Endothelial cell of umbilical vein (primary cell): Measurements from ENCODE around the gene MS4A2.

Source experiments
- CTCF ChIP-seq, 2 donors: IDR thresholded peaks; 1 replicate in 1 of 2; 2 replicates in 1 of 2; pipeline ENCODE4 v1.5.1; 2011; ENCODE audit warnings: low read length in 2 of 2, mild to moderate bottlenecking in 2 of 2, moderate library complexity in 2 of 2, control low read depth in 1 of 2, inconsistent platforms in 1 of 2, low read depth in 1 of 2; ENCODE audit not compliant: insufficient read depth in 1 of 2; ENCODE audit errors: extremely low read depth in 1 of 2
- EZH2 ChIP-seq: IDR thresholded peaks from 2 replicates; pipeline ENCODE4 v1.6.1; 2012; ENCODE audit warnings: borderline replicate concordance, low read depth, mild to moderate bottlenecking, moderate library complexity, low read length, inconsistent platforms; ENCODE audit not compliant: severe bottlenecking
- FOS ChIP-seq: IDR thresholded peaks from 2 replicates; pipeline ENCODE4 v1.6.1; 2011; ENCODE audit warnings: mild to moderate bottlenecking, low read length, moderate library complexity, borderline replicate concordance; ENCODE audit not compliant: insufficient read depth
- JUN ChIP-seq: IDR thresholded peaks from 2 replicates; pipeline ENCODE4 v1.6.1; 2011; ENCODE audit warnings: borderline replicate concordance, low read depth; ENCODE audit not compliant: insufficient read length, insufficient read depth
- POLR2A ChIP-seq: IDR thresholded peaks from 2 replicates; pipeline ENCODE4 v1.6.1; 2012; ENCODE audit warnings: low read depth, mild to moderate bottlenecking, control low read depth, low read length
- POLR2AphosphoS5 ChIP-seq: IDR thresholded peaks from 2 replicates; pipeline ENCODE4 v1.6.1; 2012; ENCODE audit warnings: low read depth, mild to moderate bottlenecking, control low read depth, low read length, moderate library complexity; ENCODE audit not compliant: insufficient read depth

- TF ChIP-seq CTCF (IDR thresholded peaks at IDR 0.05; ENCODE audit: extremely low read depth in 1 of 2, insufficient read depth in 1 of 2, low read depth in 1 of 2, low read length in 2 of 2) (no peak), EZH2 (no peak), JUN (no peak), POLR2A (no peak), FOS (no peak), POLR2AphosphoS5 (no peak)
These were observed 22.7 kb upstream of the MS4A2 start for GRCh38 chr11:60065801-60066200.
